SK-N-SH (cell line): ENCODE measurements around the gene TMEM184A. TPM values are rescaled to one million over a fixed set of nuclear protein-coding genes. Genes with fewer than 3 reads are reported as not detected.

Experiments
- CTCF ChIA-PET: fragments of 300-600, 350-600 bp; formaldehyde crosslinking; extraction: SDS; loops from one replicate; lab custom pipeline; 2021; lab: Yijun Ruan, JAX
- POLR2A ChIA-PET: fragments of 350-600 bp; sonication (Branson Sonifier 250); formaldehyde crosslinking; extraction: SDS; loops from one replicate; lab custom pipeline; 2020; ENCODE audit warnings: antibody characterized with exemption, inconsistent platforms; lab: Yijun Ruan, JAX
- DNase-seq: peaks from one replicate; pipeline ENCODE4 v3.0.0; 2012
- H2AFZ ChIP-seq: fragments of 200-600 bp; sonication (generic); 2 replicates; pipeline ENCODE4 v1.8.1; 2016; ENCODE audit warnings: antibody characterized with exemption, mild to moderate bottlenecking, low read depth
- H3F3A ChIP-seq: fragments of 200-600 bp; sonication (generic); replicated peaks from 2 replicates; pipeline ENCODE3; 2016; ENCODE audit warnings: antibody characterized with exemption, mild to moderate bottlenecking; ENCODE audit not compliant: insufficient read depth
- H3K27ac ChIP-seq, 2 experiments: fragments of 200-500 bp in 1 of 2; fragments of 200-600 bp in 1 of 2; sonication (Bioruptor generic) in 1 of 2; sonication (generic), shearing (Covaris generic) in 1 of 2; 2 replicates each; pipeline versions ENCODE4 v1.5.1 to v1.6.1; 2014 to 2016; ENCODE audit warnings: low read depth in 2 of 2, inconsistent platforms in 1 of 2, low read length in 1 of 2, mild to moderate bottlenecking in 1 of 2, mixed read lengths in 1 of 2
- H3K27me3 ChIP-seq: fragments of 200-600 bp; sonication (generic), shearing (Covaris generic); 2 replicates; pipeline ENCODE4 v1.6.1; 2016; ENCODE audit warnings: mixed run types; ENCODE audit not compliant: insufficient read depth
- H3K36me3 ChIP-seq, 2 experiments: fragments of 200-500 bp in 1 of 2; fragments of 200-600 bp in 1 of 2; sonication (Bioruptor generic) in 1 of 2; sonication (generic) in 1 of 2; replicated peaks in 1 of 2; 2 replicates each; pipeline versions ENCODE3 to v1.5.1; 2014 to 2016; ENCODE audit warnings: low read length in 1 of 2, mild to moderate bottlenecking in 1 of 2; ENCODE audit not compliant: insufficient read depth in 2 of 2, control insufficient read depth in 1 of 2
- H3K4me1 ChIP-seq, 2 experiments: fragments of 200-500 bp in 1 of 2; fragments of 200-600 bp in 1 of 2; sonication (Bioruptor generic) in 1 of 2; sonication (generic), shearing (Covaris generic) in 1 of 2; 2 replicates each; pipeline versions ENCODE4 v1.5.1 to v1.6.1; 2014 to 2016; ENCODE audit warnings: low read depth in 1 of 2, low read length in 1 of 2, mixed run types in 1 of 2; ENCODE audit not compliant: insufficient read depth in 2 of 2, control insufficient read depth in 1 of 2
- H3K4me2 ChIP-seq: fragments of 200-600 bp; sonication (generic), shearing (Covaris generic); 2 replicates; pipeline ENCODE4 v1.6.1; 2017; ENCODE audit warnings: mixed run types
- H3K4me3 ChIP-seq, 2 experiments: fragments of 200-500 bp in 1 of 2; fragments of 200-600 bp in 1 of 2; sonication (Bioruptor generic) in 1 of 2; sonication (generic), shearing (Covaris generic) in 1 of 2; 2 replicates each; pipeline versions ENCODE4 v1.5.1 to v1.8.1; 2014 to 2016; ENCODE audit warnings: low read depth in 2 of 2, inconsistent platforms in 1 of 2, low read length in 1 of 2, mild to moderate bottlenecking in 1 of 2, mixed read lengths in 1 of 2, moderate library complexity in 1 of 2
- H3K79me2 ChIP-seq: fragments of 200-600 bp; sonication (generic); 2 replicates; pipeline ENCODE4 v1.8.1; 2017; ENCODE audit warnings: mild to moderate bottlenecking; ENCODE audit not compliant: insufficient read depth
- H3K9ac ChIP-seq: fragments of 200-600 bp; sonication (generic); 2 replicates; pipeline ENCODE4 v1.6.1; 2017; ENCODE audit warnings: mixed run types
- H3K9me2 ChIP-seq: fragments of 200-600 bp; sonication (generic); 2 replicates; pipeline ENCODE4 v1.6.1; 2017; ENCODE audit warnings: mixed run types
- H3K9me3 ChIP-seq: fragments of 200-600 bp; sonication (generic); 2 replicates; pipeline ENCODE4 v1.6.1; 2017; ENCODE audit warnings: mixed run types, mild to moderate bottlenecking, moderate library complexity
- H4K20me1 ChIP-seq: fragments of 200-600 bp; sonication (generic); 2 replicates; pipeline ENCODE4 v1.6.1; 2017; ENCODE audit warnings: mild to moderate bottlenecking, mixed run types; ENCODE audit not compliant: insufficient read depth
- CHD2 ChIP-seq: fragments of 150-350 bp; IDR thresholded peaks from 2 replicates; pipeline ENCODE4 v1.6.1; 2018; ENCODE audit warnings: low read length; ENCODE audit not compliant: partially characterized antibody
- EP300 ChIP-seq, 2 experiments: IDR thresholded peaks; 2 replicates each; pipeline versions ENCODE4 v1.4.0 to v1.6.1; 2012; ENCODE audit warnings: borderline replicate concordance in 1 of 2, low read depth in 1 of 2, low read length in 1 of 2
- FOSL2 ChIP-seq: IDR thresholded peaks from 2 replicates; pipeline ENCODE4 v1.4.0; 2012; ENCODE audit warnings: low read depth, mild to moderate bottlenecking, moderate library complexity, borderline replicate concordance
- FOXJ3 ChIP-seq: sonication (generic); formaldehyde crosslinking; IDR thresholded peaks from 2 replicates; pipeline ENCODE4 v1.5.1; 2020; ENCODE audit warnings: mild to moderate bottlenecking, missing genetic modification reagents
- FOXM1 ChIP-seq: IDR thresholded peaks from 2 replicates; pipeline ENCODE4 v1.4.0; 2012; ENCODE audit warnings: low read depth, mild to moderate bottlenecking
- GABPA ChIP-seq: IDR thresholded peaks from 2 replicates; pipeline ENCODE4 v1.4.0; 2012; ENCODE audit warnings: low read depth, mild to moderate bottlenecking
- GATA2 ChIP-seq: sonication (generic); formaldehyde crosslinking; IDR thresholded peaks from 2 replicates; pipeline ENCODE4 v1.5.0; 2020; ENCODE audit warnings: mild to moderate bottlenecking, missing genetic modification reagents
- JUND ChIP-seq: IDR thresholded peaks from 2 replicates; pipeline ENCODE4 v1.4.0; 2012
- MEF2A ChIP-seq: IDR thresholded peaks from 2 replicates; pipeline ENCODE4 v1.4.0; 2012; ENCODE audit warnings: low read depth, borderline replicate concordance
- MXI1 ChIP-seq: IDR thresholded peaks from 2 replicates; pipeline ENCODE4 v1.6.1; 2012; ENCODE audit warnings: mild to moderate bottlenecking, low read depth, low read length, improper control_type of control experiment
- NFIC ChIP-seq: IDR thresholded peaks from 2 replicates; pipeline ENCODE4 v1.4.0; 2012; ENCODE audit warnings: borderline replicate concordance
- NRF1 ChIP-seq: IDR thresholded peaks from 2 replicates; pipeline ENCODE4 v1.6.1; 2012; ENCODE audit warnings: low read depth, mild to moderate bottlenecking, low read length
- RAD21 ChIP-seq: IDR thresholded peaks from 2 replicates; pipeline ENCODE4 v1.6.1; 2012; ENCODE audit warnings: mild to moderate bottlenecking, low read length
- RCOR1 ChIP-seq: fragments of 150-350 bp; IDR thresholded peaks from 2 replicates; pipeline ENCODE4 v1.6.1; 2017; ENCODE audit warnings: antibody characterized with exemption, low read length
- RXRA ChIP-seq: IDR thresholded peaks from 2 replicates; pipeline ENCODE4 v1.4.0; 2012; ENCODE audit warnings: low read depth, mild to moderate bottlenecking, borderline replicate concordance
- TCF12 ChIP-seq: IDR thresholded peaks from 2 replicates; pipeline ENCODE4 v1.4.0; 2012
- TEAD4 ChIP-seq: IDR thresholded peaks from 2 replicates; pipeline ENCODE4 v1.4.0; 2012; ENCODE audit warnings: mild to moderate bottlenecking, borderline replicate concordance; ENCODE audit not compliant: insufficient read depth
- YY1 ChIP-seq: IDR thresholded peaks from 2 replicates; pipeline ENCODE4 v1.4.0; 2012; ENCODE audit warnings: low read depth, mild to moderate bottlenecking
- WGBS: methylation state at CpG from one replicate; pipeline ENCODE4 v1.1.6; 2017; ENCODE audit warnings: low lambda C conversion rate; 5-methylcytosine and 5-hydroxymethylcytosine counted together
- polyA plus RNA-seq, 3 experiments: library from polyadenylated mRNA; depleted of rRNA; stranded (reverse); fragments of >200 nt; gene quantifications; 2 replicates each; pipeline ENCODE4 v1.2.3, GENCODE V29; 2012
- TF ChIP-seq, protein P1 (sequence below): fragments of 150-350 bp; IDR thresholded peaks from 2 replicates; pipeline ENCODE4 v1.6.1; 2017; ENCODE audit warnings: antibody characterized with exemption, low read length, low read depth, borderline replicate concordance
- TF ChIP-seq, protein P2 (sequence below): IDR thresholded peaks from 2 replicates; pipeline ENCODE4 v1.4.0; 2012; ENCODE audit warnings: low read depth, borderline replicate concordance
- TF ChIP-seq, protein P3 (sequence below): IDR thresholded peaks from 2 replicates; pipeline ENCODE4 v1.4.0; 2012; ENCODE audit warnings: low read depth, borderline replicate concordance
- TF ChIP-seq, protein P4 (sequence below): fragments of 200-600 bp; sonication (generic); IDR thresholded peaks from 2 replicates; pipeline ENCODE4 v1.6.1; 2017; ENCODE audit warnings: antibody characterized with exemption, mild to moderate bottlenecking, moderate library complexity
- TF ChIP-seq, protein P5 (sequence below): IDR thresholded peaks from 2 replicates; pipeline ENCODE4 v1.4.0; 2012; ENCODE audit warnings: low read depth

TMEM184A gene
- polyA plus RNA-seq, 1 of the 3 experiments (the other 2 are of a cell fraction) = 1.5 TPM

DNA sequence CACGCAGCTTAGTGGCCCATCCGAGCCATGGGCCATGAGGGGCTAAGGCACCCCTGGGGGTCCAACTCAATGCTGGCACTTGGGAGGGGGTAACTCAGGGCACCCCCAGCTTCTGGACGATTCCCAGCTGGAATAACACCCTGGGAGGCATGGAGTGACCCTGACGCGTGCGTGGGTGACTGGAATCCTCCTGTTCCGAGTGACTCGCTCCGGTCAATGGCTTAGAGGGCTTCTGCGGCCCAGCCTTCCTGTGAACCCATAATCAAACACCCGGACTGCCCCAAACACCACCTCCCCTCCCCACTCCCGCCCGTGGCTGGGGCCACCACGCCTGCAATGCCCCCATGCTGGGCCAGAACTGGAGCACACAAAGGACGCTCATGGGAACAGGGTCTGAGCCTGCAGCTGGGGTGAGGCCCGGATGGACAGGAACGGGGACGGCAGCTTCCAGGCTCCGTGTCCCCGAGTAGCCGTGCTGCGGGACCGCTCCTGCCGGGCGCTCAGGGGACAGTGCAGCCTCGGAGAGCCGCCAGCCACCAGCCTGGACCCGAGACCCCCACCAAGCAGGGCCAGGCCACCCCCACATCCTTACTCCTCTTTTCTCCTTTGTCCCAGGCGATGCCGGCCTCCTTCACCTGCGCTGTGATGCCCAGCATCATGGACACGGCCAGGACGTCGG is 60.3 kb downstream of the TMEM184A start (continued):
- TF ChIP-seq CHD2 (no peak), GABPA (no peak), YY1 (no peak), MXI1 (no peak), FOSL2 (no peak), NFIC (no peak), NRF1 (no peak), GATA2 (CRISPR knock-in tag) (no peak)
- TF ChIP-seq, protein P1, sequence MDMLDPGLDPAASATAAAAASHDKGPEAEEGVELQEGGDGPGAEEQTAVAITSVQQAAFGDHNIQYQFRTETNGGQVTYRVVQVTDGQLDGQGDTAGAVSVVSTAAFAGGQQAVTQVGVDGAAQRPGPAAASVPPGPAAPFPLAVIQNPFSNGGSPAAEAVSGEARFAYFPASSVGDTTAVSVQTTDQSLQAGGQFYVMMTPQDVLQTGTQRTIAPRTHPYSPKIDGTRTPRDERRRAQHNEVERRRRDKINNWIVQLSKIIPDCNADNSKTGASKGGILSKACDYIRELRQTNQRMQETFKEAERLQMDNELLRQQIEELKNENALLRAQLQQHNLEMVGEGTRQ = no peak

DNA sequence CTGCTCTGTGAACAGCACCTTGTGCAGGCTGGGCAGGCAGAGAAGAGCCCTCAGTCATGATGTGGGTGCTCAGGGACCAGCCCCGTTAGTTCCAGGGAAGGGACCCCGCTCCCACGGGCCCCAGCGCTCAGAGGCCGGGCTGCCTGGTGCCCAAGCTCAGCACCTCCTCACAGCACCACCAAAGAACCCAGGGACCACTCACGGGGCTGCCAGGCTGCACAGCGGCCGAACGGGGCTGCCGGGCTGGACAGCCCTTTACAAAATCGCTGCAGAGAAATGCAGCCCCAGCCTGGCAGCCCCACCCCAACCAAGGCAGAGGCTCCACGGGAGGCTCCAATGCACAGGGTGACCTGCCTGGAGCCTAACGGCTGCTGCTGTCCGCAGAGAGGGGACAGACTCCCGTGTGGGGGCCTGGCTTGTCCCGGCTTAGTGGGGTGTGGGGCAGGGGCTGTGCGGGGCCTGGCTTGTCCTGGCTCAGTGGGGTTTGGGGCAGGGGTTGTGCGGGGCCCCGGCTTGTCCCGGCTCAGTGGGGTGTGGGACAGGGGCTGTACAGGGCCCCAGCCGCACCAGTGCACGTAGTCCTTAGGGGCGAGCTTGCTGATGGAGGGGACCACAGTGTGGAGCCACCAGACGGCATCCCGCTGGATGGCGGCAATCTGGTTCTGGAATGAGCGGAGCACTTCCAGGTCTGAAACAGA is 61.0 kb downstream of the TMEM184A start:
- Histone ChIP-seq H3K27me3 (no peaks in the 10 kb centered on the region), H3K27ac (no peak overlapping the region), H3K36me3 (peaks cover 19 to 83% of the 10 kb centered on the region in 2 experiments), H3K79me2 (no peaks in the 10 kb centered on the region), H3K4me1 (no peaks in the 10 kb centered on the region), H3F3A (no peaks in the 10 kb centered on the region), H3K9me3 (no peaks in the 10 kb centered on the region), H3K9me2 (no peaks in the 10 kb centered on the region), H3K4me3 (no peak overlapping the region), H2AFZ (no peak overlapping the region), H3K4me2 (no peak overlapping the region), H4K20me1 (peaks cover 4% of the 10 kb centered on the region; the same call in 1 of the 2 replicates), H3K9ac (no peak overlapping the region)
- 94% methylated on average over 7 of the region's 27 CpGs for WGBS
- TF ChIP-seq, protein P2, sequence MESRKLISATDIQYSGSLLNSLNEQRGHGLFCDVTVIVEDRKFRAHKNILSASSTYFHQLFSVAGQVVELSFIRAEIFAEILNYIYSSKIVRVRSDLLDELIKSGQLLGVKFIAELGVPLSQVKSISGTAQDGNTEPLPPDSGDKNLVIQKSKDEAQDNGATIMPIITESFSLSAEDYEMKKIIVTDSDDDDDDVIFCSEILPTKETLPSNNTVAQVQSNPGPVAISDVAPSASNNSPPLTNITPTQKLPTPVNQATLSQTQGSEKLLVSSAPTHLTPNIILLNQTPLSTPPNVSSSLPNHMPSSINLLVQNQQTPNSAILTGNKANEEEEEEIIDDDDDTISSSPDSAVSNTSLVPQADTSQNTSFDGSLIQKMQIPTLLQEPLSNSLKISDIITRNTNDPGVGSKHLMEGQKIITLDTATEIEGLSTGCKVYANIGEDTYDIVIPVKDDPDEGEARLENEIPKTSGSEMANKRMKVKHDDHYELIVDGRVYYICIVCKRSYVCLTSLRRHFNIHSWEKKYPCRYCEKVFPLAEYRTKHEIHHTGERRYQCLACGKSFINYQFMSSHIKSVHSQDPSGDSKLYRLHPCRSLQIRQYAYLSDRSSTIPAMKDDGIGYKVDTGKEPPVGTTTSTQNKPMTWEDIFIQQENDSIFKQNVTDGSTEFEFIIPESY = no peak
- TF ChIP-seq FOXJ3 (CRISPR knock-in tag) = no peak
- TF ChIP-seq TEAD4 = no peak
- no peak for TF ChIP-seq MEF2A
- TF ChIP-seq CHD2 = no peak
- TF ChIP-seq EP300 (IDR thresholded peaks at IDR 0.05; ENCODE audit: borderline replicate concordance in 1 of 2, low read depth in 1 of 2, low read length in 1 of 2) = no peak
- no peak for TF ChIP-seq RAD21
- no peak for TF ChIP-seq MXI1
- TF ChIP-seq GATA2 (CRISPR knock-in tag) = no peak
- TF ChIP-seq, protein P3, sequence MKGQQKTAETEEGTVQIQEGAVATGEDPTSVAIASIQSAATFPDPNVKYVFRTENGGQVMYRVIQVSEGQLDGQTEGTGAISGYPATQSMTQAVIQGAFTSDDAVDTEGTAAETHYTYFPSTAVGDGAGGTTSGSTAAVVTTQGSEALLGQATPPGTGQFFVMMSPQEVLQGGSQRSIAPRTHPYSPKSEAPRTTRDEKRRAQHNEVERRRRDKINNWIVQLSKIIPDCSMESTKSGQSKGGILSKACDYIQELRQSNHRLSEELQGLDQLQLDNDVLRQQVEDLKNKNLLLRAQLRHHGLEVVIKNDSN = no peak
- TF ChIP-seq RXRA = no peak
- no peak for TF ChIP-seq JUND
- TF ChIP-seq FOSL2 = no peak
- TF ChIP-seq RCOR1 = no peak
- TF ChIP-seq NFIC = no peak
- TF ChIP-seq, protein P4, sequence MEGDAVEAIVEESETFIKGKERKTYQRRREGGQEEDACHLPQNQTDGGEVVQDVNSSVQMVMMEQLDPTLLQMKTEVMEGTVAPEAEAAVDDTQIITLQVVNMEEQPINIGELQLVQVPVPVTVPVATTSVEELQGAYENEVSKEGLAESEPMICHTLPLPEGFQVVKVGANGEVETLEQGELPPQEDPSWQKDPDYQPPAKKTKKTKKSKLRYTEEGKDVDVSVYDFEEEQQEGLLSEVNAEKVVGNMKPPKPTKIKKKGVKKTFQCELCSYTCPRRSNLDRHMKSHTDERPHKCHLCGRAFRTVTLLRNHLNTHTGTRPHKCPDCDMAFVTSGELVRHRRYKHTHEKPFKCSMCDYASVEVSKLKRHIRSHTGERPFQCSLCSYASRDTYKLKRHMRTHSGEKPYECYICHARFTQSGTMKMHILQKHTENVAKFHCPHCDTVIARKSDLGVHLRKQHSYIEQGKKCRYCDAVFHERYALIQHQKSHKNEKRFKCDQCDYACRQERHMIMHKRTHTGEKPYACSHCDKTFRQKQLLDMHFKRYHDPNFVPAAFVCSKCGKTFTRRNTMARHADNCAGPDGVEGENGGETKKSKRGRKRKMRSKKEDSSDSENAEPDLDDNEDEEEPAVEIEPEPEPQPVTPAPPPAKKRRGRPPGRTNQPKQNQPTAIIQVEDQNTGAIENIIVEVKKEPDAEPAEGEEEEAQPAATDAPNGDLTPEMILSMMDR = no peak
- TF ChIP-seq FOXM1 = no peak
- TF ChIP-seq NRF1 = no peak
- no peak for TF ChIP-seq TCF12
- TF ChIP-seq, protein P5, sequence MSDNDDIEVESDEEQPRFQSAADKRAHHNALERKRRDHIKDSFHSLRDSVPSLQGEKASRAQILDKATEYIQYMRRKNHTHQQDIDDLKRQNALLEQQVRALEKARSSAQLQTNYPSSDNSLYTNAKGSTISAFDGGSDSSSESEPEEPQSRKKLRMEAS = no peak
- ChIA-PET CTCF (interaction anchor here (9.8 kb wide), 1 partner anchor 22 kb away, joined by 104 read pairs; no protein-coding TSS in a partner anchor), POLR2A (no interaction called here)
- no peak for DNase-seq
